ENCODE data around the gene TFR2.

TFR2 gene

DNA sequence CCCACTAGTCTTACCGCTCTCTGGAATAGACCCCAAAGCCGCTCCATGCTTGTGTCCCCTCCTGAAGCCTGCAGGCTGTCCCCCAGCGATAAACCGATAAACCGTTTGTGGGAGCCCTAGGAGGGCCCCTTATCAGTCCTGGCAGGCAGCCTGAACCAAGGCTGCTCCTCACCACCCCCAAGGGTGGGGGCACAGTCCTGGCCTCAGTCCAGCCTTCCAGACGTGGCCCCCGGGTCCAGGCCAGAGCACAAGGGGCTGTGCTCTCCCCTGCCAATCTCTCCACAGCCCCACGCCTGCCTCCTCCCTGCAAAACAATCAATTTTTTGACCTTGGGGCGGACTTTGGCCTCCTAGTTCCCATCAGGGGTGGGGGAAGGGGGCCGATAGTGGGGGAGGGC is at the start of gene TFR2:
TFR2 (minus strand) TSS at position 90 of the 397 bp plus-strand sequence; CDS start at position 47, 43 bp downstream.
- in situ Hi-C loops (cut with MboI; ENCODE audit: low sequenced_read_pairs) = no loop called here

DNA sequence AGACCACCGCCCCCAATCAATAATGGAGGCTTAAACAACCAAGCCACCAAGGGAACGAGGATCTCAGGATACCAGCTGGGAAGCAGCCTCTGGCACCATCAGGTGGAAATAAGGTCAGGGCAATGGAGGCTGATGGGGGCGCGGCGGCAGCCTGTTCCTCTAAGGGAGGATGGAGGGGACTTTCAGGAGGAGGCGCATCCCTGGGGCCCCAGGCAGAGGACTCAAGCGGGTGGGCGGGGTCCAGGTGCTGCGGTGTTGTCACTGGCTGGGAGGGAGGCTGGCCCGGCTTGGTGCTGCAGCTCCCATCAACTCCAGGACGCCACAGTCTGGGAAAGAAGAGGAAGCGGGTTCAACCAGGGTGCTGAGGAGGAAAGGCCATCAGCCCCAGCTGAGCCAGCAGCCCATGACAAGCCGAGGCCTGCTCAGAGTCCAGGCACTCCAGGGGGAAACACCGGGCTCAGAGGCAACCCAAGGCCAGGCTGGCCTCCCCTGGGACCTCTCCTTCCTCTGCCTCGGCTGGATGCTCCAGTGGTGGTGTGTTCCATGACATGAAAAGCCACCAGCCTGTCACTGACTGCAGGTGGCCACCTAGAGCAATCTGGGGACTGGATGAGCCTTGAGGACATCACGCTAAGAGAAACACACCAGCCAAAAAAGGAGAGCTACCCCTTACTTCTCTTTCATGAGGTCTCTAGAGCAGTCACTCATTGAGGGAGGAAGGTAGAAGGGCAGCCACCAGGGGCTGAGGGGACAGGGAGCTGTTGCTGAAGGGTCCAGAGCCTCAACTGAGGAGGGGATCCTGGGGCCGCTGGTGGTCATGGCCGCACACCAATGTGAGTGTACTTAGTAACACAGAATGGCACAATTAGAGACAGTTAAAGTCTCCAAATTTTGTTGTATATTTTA is 48.1 kb upstream of the TFR2 start:
- in situ Hi-C loops (cut with MboI; ENCODE audit: low sequenced_read_pairs) = loop anchor here (10.0 kb wide), 1 partner anchor 115 kb away; the partner anchor contains the start of gene SAP25

DNA sequence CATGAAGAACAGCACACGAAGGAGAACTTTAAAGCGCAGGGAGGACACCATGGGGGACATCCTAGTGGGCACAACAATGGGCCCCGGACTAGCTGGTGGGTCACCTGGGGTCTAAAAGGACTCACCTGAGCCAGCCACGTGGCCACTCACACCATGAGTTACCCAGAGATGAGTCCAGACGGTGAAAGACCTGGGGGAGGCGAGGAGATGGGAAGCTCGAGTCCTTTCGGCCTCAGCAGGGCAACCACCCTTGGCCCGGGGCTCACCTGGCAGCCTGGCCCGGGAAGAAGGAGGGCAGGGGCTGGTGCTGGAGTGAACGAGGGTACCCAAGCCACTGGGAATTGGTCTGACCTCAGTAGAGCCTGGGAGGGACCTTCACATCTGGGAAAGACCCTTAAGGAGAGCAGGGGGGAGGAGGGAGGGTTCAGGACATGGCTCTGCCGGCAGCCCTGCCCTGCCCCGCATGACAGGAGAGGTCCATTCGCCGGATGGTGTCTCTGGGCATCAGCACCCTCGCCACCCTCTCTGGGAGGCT is 47.0 kb upstream of the TFR2 start:
- in situ Hi-C loops (cut with MboI; ENCODE audit: low sequenced_read_pairs) = loop anchor here (10.0 kb wide), 1 partner anchor 114 kb away; the partner anchor contains the start of gene SAP25

DNA sequence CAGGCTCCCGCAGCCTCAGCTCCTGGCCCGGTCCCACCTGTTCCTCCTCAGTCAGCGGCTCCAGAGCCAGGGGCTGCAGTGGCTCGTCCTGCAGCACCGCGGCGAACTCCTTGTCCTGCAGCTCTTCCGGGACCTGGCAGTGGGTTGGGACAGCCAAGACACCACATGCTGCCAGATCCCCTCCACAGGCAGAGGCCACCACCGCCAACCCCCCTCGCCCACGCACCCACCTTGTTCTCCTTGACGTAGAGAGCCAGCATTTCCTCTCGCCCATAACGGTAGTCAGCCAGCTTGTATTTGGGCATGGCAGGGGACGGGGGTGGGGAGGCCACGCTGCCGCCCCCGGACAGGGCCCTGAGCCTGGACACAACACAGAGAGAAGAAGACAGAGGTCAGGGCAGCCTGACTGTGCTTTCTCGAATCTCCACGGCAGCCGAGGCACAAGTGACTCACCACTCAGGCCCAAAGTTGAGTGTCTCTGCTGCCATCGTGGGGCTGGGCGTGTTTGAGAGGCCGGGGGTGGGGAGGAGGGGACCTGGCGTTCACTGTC is 46.5 kb upstream of the TFR2 start:
- in situ Hi-C loops (cut with MboI; ENCODE audit: low sequenced_read_pairs) = loop anchor here (10.0 kb wide), 1 partner anchor 113 kb away; the partner anchor contains the start of gene SAP25

DNA sequence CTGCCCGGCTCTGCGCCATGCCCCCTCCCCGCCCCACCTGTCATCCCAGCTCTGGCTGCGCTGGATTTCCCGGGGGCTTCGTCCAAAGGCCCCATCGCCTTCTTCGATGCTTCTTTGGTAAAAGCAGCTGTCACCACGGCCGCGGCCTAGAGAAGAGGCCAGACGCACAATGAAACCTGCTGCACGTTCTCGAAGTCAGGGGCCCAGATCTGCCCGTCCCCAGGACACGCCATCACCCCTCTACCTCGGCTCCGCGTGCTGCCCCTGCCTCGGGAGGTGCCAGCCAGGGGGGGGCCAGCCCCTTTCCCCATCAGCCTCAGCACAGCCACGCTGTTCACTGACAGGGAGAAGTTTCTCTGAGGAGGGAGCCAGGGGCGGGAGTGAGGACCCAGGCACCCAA is 45.9 kb upstream of the TFR2 start:
- in situ Hi-C loops (cut with MboI; ENCODE audit: low sequenced_read_pairs) = loop anchor here (10.0 kb wide), 1 partner anchor 112 kb away; the partner anchor contains the start of gene SAP25

DNA sequence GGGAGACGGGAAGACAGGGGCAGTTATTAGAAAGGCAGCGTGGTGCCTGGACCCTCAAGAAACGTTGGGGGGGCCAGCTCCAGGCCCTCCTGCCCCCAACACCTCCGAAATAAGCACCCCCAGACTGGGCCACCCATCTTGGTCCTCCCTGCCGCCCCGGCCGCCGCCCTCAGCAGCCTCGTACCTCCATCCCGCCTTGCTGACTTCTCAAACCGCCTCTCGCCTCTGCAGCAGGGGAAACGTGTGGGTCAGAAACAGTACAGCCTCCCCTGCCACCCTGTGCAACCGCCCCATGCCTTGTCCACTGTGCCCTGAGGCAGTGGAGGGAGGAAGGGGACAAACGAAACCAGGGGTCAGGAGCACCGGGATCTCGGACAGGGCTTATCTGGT is 45.5 kb upstream of the TFR2 start:
- in situ Hi-C loops (cut with MboI; ENCODE audit: low sequenced_read_pairs) = loop anchor here (10.0 kb wide), 1 partner anchor 112 kb away; the partner anchor contains the start of gene SAP25

DNA sequence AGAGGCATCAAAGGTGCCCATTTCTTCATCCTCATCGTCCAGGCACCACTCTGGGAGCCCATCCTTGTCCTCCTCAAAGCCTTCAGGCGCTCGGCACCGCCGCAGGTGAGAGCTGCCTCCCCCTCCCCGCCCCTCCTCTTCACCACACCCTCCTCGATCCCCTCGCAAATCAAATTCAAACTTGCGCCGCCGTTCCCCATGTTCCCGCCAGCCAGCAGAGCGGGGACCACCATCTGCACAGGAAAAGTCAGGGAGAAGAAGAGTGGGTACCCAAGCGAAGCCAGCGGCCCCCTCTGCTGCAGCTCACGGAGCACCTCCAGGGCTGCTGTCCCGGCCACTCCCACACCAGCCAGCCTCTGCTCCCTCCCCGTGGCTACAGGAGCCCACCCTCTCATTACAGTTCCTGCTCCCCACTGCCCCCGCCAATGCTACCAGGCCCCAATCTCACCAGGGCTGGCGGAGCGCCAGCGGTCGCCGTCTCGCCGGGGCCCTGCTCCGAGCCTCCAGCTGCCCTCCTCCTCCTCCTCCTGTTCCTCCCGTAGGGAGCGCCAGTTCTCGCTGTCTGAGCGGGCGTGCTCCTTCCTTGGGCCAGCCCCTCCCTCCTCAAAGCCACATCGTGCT is 45.0 kb upstream of the TFR2 start:
- in situ Hi-C loops (cut with MboI; ENCODE audit: low sequenced_read_pairs) = loop anchor here (10.0 kb wide), 1 partner anchor 112 kb away; the partner anchor contains the start of gene SAP25

DNA sequence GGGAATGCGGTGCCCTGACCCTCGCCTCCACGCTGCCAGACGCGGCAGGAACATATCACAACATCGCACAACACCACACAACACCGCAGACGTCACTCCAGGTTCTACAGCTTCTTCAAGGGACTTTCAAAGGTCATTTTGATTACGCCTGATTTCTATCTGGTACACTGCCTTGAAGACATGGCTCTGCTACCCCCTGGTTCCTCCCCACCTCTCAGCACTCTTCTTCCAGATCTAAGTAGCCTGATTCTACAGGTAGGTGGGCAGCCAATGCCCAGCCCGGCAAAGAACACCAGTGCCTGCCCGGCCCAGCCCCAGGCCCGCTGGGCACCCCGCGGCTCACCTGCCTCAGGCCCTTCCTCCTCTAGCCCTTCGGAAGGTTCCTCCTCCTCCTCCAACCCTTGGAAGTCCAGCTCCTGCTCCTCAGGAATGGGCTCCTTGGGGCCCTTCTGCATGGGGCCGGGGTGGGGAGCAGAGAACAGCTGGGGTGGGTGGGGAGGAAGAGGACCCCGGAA is 44.3 kb upstream of the TFR2 start:
- in situ Hi-C loops (cut with MboI; ENCODE audit: low sequenced_read_pairs) = loop anchor here (10.0 kb wide), 1 partner anchor 111 kb away; the partner anchor contains the start of gene SAP25

DNA sequence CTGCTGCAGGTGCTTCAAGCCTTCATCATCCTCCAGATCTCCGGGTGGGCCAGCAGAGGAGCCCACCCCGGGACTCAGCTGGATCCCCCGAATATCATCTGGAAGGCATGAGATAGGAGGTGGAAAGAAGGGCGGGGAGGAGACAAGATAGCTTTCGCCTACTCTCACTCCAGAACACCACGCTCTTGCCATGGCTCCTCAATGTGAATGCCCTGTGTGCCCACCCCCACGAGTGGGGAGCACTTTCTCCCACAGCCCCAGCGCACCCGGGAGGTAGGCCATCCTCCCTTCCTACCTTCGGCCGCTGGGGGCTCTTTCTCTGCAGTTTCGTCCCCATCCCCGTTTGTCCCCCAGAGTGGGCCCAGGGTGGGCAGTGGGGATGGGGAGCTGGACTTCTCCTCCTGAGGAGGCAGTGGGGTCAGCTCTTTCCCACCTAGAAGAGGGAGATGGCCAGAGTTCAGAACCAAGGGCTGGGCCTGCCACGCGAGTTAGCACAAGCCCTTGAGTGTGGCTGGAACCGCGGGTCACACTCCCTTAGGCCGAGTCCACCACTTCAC is 43.8 kb upstream of the TFR2 start:
- in situ Hi-C loops (cut with MboI; ENCODE audit: low sequenced_read_pairs) = loop anchor here (10.0 kb wide), 1 partner anchor 110 kb away; the partner anchor contains the start of gene SAP25

DNA sequence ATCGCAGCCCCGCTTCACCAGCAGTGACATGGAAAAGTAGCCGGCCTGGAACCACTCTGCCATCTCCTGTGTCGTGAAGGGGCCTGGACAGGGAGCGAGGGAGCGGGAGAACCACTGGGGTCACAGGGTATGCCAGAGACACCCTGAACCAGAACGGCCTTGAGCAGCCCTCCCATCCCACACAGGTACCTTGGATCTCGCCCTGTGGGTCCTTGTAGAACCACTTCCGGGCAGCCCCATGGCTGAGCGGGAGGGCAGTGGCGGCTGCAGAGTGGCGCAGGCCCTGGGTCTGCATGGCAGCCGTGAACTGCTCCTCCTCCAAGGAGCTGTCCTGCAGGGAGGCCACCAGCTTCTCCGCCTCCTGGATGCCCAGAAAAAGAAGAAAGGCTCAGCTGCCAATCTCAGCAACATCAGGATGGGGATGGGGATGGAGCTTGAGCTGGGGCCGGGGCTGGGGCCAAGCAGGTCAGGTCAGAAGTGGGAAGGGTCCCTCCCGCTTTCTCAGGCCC is 43.2 kb upstream of the TFR2 start:
- in situ Hi-C loops (cut with MboI; ENCODE audit: low sequenced_read_pairs) = loop anchor here (10.0 kb wide), 1 partner anchor 110 kb away; the partner anchor contains the start of gene SAP25

DNA sequence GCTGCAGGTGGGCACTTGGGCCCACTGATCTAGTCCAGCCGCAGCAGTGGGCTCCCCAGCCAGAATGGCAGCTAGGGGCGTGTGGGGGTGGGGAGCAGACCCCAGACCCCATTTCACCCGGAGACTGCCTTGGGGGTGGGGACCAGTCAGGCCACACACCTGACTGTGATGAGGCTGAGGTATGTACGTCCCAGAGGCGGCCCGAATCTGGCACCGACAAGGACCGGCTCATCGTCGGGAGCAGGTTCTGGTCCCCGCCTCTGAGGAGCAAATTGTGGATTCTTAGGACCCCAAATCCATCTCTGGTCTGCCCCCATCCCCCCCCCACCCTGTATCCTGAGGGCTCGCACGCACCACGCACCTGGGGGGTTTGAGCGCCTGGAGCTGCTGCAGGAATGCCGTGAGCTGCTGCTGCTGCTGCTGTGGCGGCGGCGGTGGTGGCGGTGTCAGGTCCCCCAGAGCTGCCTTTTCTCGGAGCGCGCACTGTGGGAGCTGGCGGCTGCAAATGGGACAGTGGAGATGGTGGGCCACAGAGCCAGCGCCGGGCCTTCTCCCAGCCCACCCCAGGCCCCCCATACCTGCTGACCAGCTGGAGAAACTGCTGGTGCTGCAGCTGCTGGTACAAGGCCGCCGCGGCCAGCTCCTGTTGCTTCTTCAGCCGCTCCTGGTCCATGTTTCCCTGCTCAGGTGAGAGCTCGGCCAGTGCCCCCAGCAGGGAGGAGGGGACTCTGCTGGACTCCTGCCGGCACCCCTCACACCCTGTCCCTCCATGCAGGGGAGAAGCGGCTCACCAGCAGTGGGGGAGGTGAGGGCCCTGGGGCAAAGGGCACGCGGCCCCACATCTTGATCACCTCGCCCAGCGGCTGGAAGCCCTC is 42.5 kb upstream of the TFR2 start:
- in situ Hi-C loops (cut with MboI; ENCODE audit: low sequenced_read_pairs) = loop anchor here (10.0 kb wide), 1 partner anchor 109 kb away; the partner anchor contains the start of gene SAP25

DNA sequence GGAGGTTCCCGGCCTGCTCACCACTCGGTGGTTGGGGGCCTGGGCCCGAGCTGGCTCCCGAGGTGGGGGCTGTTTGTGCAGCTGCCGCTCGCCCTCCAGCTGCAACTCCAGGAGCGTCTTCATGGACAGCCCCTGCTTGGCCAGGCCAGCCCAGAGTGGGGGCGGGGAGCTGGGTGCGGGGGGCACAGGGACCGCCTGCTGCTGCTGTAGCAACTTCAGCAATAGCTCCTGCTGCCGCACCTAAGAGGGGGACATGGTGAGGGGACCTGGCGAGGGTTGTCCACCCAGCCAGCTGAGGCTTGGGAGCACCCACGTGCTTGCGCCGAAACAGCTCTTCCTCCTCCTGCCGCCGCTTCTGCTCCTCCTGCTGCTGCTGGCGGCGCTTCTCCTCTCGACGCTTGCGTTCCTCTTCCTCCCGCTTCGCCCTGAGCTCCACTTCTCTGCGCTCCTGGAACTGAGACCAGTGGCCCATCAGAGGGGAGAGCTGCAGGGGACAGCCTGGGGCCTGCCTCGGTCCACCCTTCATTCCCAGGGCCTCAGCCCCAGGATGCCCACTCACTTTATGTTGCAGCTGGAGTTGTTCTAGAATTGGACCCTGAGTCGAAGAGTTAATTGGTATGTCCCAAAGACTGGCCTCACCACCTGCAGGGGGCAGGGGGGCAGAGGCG is 41.8 kb upstream of the TFR2 start:
- in situ Hi-C loops (cut with MboI; ENCODE audit: low sequenced_read_pairs) = loop anchor here (10.0 kb wide), 1 partner anchor 108 kb away; the partner anchor contains the start of gene SAP25

DNA sequence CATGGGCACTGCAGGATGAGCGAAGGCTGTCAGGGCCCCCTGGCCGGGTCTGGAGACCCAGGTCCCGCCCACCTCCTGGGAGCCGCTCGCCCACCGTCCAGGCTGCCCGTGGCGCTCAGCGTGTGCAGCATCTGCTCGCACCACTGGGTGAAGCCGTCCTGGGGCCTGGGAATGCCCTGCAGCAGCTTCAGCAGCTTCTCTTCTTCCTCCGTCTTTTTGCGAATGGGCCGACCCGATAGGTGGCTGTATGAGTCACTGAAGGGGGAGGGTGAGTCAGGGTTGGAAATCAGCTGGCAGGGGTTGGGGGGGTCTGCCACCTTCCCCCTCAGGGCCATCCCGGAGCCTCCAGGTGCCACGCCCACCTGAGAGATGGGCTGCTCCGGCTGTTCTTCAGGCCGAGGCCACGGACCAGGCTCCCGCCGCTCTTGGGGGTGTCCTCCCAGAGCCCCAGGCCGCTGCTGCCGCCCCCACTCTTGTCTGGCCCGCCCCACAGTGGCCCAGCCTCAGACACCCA is 40.9 kb upstream of the TFR2 start:
- in situ Hi-C loops (cut with MboI; ENCODE audit: low sequenced_read_pairs) = loop anchor here (10.0 kb wide), 1 partner anchor 107 kb away; the partner anchor contains the start of gene SAP25

DNA sequence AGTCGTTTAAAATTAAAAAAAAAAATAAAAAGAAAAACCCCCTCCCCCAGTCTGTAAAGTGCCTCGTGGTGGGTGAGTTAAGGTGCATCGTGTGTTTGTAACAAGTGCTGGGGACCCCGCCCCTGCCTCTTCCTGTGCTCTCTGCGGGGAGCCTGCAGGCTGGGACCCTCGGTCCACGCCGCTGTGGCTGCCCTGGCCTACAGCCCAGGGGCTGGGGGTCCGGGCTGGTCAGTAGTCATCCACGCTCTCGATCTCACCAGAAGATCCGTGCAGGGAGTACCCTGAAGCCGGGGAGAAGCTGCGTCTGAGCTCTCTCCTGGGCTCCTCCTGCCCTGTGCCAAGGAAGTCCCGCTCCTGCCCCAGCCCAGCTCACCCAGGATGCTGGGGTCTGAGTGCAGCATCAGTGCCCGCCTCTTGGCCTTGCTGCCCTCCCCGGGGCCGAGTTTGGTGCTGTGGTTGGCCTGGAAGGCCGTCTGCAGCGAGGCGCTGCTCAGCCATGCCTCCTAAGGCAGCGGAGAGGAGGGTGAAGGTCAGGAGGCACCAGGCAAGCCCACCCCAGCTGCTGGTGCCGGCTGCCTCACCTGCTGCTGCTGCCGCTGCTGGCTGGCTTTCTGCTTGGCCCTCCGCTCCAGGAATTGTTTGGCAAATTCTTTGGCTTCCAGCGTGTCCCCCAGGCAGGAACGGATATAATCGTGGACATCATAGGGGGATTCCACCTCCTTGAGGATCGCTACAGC is 40.3 kb upstream of the TFR2 start:
- in situ Hi-C loops (cut with MboI; ENCODE audit: low sequenced_read_pairs) = loop anchor here (10.0 kb wide), 1 partner anchor 107 kb away; the partner anchor contains the start of gene SAP25

DNA sequence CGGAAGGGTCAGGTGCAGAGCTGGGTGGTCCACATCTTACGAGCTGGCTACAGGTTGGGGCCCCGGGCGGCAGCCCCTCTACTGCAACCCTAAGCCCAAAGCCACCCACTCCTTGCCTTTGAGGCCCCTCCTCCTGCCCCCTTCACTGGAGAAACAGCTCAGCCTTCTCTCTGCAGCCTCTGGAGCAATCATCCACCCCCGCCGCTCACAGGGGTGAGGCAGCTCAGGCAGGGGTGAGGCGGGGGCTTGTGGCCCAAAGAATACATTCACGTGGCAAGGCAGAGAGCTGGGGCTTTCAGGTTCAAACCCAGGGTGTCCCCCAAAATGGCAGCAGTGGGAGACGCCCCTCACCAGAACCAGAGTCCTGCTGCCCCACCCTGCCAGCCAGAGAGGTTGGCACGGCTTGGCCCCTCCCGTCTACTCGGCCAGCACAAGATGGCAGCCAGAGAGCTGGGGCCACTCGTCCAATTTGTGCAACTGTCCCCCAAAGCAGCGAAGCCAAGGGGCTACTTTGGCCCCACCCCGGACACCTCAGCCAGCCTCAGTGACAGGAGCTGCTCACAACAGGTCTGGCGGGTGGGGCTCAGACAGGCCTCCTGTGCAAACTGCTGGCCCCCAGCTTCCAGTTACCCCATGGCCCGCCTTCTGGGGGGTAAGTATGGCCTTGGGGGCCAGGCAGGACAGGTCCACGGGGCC is 39.4 kb upstream of the TFR2 start:
- in situ Hi-C loops (cut with MboI; ENCODE audit: low sequenced_read_pairs) = loop anchor here (10.0 kb wide), 1 partner anchor 106 kb away; the partner anchor contains the start of gene SAP25

DNA sequence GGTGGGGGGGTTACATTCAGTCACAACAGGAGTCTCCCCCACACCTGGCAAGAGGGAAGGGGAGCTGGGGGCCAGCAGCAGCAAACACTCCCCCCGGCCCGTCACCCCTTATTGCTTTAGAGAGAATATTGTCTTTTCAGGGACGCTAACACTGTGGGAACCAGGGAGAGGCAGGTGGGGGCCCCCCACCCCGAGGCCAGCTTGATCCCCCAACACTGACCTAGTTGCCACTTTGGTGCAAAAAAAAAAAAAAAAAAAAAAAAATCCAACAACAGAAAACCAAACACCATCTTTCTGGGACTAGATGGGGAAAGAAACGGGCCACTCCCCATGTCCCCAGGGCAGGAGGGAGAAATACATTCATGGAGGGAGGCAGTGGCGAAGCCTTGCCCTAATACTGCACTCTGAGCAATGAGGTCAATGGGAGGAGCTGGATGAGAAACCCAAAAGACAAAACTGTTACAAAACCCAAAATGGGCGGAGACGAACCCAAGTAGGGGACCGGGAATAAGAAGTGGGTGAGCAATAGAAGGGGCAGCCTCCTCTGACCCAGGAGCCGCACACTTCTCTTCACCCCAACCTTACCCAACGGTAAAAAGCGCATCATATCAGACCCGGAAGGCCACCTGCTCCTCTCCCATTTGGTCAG is 38.7 kb upstream of the TFR2 start:
- in situ Hi-C loops (cut with MboI; ENCODE audit: low sequenced_read_pairs) = loop anchor here (10.0 kb wide), 1 partner anchor 105 kb away; the partner anchor contains the start of gene SAP25
